Measurements from ENCODE around the gene IL1RL2. TPM values are rescaled to one million over a fixed set of nuclear protein-coding genes. Genes with fewer than 3 reads are reported as not detected.
A peak's percentile ranks its signal among the peaks of the same experiment; 100 is the strongest.

The IL1RL2 gene
- polyA plus RNA-seq, 3 donors = 0.10 to 0.91 (median 0.67) TPM

- 51 to 62% (median 61%) methylated on average over 7 of the region's 7 CpGs for WGBS, 3 donors
- peak overlapping the region; percentile 10 for H3K27ac ChIP-seq (ENCODE audit: low read depth, low read length)
Measured at GRCh38 chr2:102154946-102155702, 31.7 kb upstream of the IL1RL2 start.

DNA sequence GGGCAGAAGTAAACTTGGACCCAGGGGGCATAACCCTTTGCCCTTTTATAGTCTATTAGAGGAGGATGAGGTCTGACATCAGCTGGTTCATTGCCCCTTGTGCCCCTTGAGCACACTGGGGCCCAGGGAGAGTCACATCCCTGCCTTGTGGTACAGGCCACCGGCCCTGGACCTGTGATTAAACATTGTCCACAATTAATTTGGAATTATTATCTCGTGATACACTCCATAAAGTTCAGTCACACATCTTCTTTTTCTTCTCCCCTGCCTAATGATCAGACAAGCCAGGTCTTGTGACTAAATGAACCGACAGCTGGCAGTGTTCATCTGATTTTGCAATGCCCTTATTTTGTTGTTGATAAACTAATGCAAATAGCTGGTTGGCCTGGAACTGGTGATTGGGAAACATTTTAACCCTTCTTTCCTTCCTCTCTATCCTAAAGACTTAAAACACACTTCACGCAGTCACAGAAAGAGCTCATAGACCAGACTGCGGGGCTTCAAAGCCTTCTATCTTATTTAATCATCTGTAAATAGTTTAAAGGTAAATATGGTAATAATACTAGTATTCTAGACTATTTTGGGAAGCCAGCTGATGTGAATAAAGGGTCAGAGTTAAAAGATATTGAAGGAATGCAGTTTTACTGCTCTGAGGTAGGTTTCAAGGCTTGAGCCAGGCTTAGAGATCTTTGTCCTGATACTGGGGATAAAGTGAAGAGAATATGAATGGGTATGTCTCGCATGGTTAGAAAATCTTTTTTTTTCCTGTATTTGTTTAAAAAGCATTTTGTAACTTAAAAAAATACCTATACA lies 30.9 kb upstream of the IL1RL2 start:
- peak overlapping the region; percentile 10 for H3K27ac ChIP-seq (ENCODE audit: low read depth, low read length)
- 25 to 55% (median 40%) methylated on average over 6 of the region's 6 CpGs for WGBS, 3 donors

- H3K27ac ChIP-seq (ENCODE audit: low read depth, low read length) = no peak overlapping the region
Measured at GRCh38 chr2:102158011-102158755, 28.6 kb upstream of the IL1RL2 start.

GRCh38 chr2:102159295-102159694 lies 27.5 kb upstream of the IL1RL2 start:
- 59 to 64% (median 60%) methylated on average over 1 of the region's 1 CpG for WGBS, 3 donors
- no peak overlapping the region for H3K27ac ChIP-seq (ENCODE audit: low read depth, low read length)

DNA sequence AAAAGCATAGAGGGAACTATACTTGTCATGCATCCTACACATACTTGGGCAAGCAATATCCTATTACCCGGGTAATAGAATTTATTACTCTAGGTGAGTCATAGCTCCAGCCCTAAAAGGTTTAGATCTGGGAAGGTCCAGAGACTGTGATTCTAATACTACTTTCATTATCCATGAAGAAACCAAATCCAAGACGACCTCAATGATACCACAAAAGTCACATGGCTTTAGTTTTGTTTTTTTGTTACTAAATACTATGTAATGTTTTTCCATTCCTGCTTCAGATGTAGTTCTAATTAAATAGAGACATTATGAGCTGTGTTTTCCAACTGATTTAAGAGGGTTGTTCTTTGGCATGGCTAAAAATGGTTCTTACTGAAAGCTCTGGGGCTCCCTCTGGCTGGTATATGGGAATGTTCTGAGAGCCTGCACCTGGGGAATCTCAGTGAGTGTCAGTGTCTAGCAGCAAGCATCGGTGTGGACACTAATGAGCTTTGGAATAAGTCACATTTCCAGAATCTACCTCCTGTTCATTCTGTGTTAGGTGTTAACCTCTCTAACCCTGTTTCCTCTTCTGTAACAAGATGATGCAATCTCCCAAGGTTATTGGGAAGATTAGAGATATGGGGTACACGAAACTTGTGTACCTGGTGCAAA lies 20.5 kb upstream of the IL1RL2 start:
- WGBS, 3 donors = 22 to 32% (median 27%) methylated on average over 4 of the region's 4 CpGs
- no peak overlapping the region for H3K27ac ChIP-seq (ENCODE audit: low read depth, low read length)

DNA sequence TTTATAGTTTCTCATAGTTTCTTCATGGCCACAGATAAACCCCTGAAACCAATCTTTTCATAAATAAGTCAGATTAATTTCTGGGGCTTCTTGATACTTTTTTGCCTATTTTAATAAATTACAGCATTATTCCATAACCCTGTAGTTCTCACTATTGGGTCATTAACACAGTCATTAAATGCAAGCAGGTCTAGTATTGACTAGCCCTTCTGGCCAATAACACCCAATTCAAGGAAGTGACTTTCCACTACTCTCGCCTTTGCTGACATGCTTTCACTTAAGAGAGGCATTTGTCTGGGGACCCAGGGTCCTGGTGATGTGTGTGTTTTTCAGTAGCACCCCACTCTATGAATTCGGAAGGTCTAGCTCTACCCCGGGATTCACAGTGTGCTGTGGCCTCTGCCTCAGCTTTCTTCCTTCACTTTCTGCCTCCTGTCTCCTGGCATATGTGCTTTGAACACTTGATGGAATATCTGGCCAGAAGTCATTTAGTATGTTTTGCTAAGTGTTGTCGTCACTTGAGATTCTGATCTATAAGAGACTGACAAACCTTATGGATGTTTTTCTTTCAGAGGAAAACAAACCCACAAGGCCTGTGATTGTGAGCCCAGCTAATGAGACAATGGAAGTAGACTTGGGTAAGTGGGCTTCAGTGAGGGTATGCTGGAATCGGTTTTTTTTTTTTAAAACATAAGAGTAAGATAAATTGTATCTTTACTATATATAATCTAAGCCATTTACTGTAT lies 18.6 kb upstream of the IL1RL2 start:
- no peak overlapping the region for H3K27ac ChIP-seq (ENCODE audit: low read depth, low read length)
- whole genome bisulfite sequencing, 3 donors = 89 to 95% (median 94%) methylated on average over 5 of the region's 5 CpGs

GRCh38 chr2:102171946-102172345 lies 14.9 kb upstream of the IL1RL2 start:
- 76 to 92% (median 79%) methylated on average over 5 of the region's 5 CpGs for WGBS, 3 donors
- no peak overlapping the region for H3K27ac ChIP-seq (ENCODE audit: low read depth, low read length)

DNA sequence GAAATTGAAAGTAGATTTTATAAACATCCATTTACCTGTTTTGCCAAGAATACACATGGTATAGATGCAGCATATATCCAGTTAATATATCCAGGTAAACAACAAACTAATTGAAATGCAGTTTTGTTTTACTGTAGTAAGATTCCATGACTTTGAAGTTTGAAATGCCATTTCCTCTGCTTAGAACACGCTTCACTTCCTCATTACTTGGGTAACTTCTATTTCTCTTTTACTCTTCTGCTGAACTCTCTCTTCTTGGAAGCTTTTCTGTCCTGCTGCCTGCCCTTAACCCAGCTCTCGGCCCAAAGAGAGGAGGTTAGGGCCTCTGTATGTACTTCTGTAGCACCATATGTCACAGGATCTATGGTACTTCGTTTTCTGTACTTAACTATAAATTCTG lies 14.1 kb upstream of the IL1RL2 start:
- WGBS, 3 donors = 63 to 84% (median 69%) methylated on average over 3 of the region's 3 CpGs
- H3K27ac ChIP-seq (ENCODE audit: low read depth, low read length) = no peak overlapping the region

GRCh38 chr2:102176172-102176571 lies 10.7 kb upstream of the IL1RL2 start:
- WGBS, 3 donors = 83 to 95% (median 87%) methylated on average over 3 of the region's 3 CpGs
- H3K27ac ChIP-seq (ENCODE audit: low read depth, low read length) = no peak overlapping the region

DNA sequence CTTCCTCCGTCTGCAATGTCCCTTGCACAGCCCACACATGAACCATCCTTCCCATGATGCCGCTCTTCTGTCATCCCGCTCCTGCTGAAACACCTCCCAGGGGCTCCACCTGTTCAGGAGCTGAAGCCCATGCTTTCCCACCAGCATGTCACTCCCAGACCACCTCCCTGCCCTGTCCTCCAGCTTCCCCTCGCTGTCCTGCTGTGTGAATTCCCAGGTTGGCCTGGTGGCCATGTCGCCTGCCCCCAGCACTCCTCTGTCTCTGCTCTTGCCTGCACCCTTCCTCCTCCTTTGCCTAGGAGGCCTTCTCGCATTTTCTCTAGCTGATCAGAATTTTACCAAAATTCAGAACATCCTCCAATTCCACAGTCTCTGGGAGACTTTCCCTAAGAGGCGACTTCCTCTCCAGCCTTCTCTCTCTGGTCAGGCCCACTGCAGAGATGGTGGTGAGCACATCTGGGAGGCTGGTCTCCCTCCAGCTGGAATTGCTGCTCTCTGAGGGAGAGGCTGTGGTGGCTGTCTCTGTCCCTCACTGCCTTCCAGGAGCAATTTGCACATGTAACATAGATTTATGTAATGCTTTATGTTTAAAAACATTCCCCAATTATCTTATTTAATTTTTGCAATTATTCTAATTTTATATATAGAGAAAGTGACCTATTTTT lies 8.9 kb upstream of the IL1RL2 start:
- no peak overlapping the region for H3K27ac ChIP-seq (ENCODE audit: low read depth, low read length)
- WGBS, 3 donors = 82 to 95% (median 87%) methylated on average over 7 of the region's 7 CpGs

DNA sequence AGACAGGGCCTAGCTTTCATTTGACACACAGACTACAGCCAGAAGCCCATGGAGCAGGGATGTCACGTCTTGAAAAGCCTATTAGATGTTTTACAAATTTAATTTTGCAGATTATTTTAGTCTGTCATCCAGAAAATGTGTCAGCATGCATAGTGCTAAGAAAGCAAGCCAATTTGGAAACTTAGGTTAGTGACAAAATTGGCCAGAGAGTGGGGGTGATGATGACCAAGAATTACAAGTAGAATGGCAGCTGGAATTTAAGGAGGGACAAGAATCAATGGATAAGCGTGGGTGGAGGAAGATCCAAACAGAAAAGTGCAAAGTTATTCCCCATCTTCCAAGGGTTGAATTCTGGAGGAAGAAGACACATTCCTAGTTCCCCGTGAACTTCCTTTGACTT lies 7.8 kb upstream of the IL1RL2 start:
- 69 to 92% (median 71%) methylated on average over 3 of the region's 3 CpGs for WGBS, 3 donors

DNA sequence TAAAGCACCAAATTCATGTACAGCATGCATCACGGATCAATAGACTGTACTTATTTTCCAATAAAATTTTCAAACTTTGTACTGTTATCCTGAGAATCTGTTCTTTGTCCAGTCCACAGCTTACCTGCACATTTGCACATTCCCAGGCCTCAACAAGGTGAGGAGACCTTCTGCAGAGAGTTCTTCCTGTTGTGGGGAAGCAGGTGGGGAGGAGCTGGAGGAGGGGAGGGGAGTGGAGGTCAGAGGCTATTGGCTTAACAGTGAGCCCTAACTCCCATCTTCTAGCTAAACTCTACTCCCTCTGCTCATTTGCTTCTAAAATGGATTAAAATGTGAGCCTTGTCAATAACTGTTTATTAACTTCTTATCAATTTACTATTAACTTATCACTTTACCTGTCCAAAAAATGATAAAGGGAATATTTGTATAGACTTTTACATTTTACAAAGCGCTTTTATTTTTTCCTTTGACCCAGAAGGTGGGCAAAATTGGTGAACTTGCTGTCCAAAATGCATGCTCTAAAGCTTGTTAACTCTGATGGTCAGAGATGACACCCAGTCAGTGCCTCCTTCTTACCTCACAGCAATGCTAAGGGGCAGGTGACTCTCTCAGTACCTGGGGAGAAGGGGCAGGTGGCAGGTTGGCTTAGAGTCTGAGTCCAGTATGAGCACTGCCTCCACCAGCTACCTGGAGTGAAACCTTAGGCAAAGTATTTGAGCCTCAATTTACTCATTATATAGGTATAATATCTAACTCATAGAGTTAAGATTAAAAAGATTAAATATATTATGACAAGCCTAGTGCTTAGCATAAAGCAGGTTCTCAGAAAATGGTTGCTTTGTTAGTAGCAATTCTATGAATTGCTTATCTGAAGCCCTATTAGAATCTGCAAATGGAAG lies 6.8 kb upstream of the IL1RL2 start:
- 60 to 97% (median 96%) methylated on average over 2 of the region's 2 CpGs for WGBS, 3 donors

More for the DNA sequence above, 7.8 kb upstream of the IL1RL2 start:
- H3K27ac ChIP-seq (ENCODE audit: low read depth, low read length) = peak overlapping the region; percentile 31

DNA sequence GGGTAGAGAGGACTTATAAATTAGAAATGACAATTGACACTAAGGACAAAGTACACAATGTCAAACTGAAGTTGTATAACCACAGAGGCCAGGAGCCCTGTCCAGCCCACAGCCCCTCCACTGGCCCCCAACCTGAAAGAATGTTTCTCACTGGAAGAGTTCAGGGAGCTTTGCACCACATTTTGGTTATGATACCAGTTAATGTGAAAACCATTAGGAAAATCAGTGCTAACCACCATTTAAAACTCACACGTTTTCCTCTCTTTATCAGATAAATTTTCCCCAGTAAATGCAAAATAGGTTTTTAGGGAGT lies 6.2 kb upstream of the IL1RL2 start:
- no peak overlapping the region for H3K27ac ChIP-seq (ENCODE audit: low read depth, low read length)
- WGBS, 3 donors = 28 to 59% (median 58%) methylated on average over 1 of the region's 1 CpG

More for the DNA sequence above, 6.8 kb upstream of the IL1RL2 start:
- H3K27ac ChIP-seq (ENCODE audit: low read depth, low read length) = no peak overlapping the region

DNA sequence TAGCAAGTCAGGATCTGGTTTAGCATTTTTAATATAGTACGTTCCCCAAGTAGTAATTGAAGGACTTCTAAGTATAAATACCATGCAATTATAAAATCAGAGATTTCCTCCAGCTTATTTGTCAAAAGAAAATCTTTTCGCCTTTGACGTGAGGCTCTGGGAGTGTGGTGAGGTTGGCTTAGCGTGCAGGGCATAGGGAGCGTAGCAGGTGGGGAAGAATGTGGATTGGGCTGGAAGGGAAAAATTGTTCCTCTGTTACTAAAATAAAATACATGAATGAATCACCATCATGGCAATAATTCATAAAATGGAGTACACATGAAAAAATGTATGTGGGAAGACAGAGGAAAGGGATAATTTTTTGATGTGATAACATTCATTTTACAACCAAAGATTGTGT lies 5.4 kb upstream of the IL1RL2 start:
- 91 to 97% (median 95%) methylated on average over 5 of the region's 5 CpGs for WGBS, 3 donors

GRCh38 chr2:102181919-102182635 lies 4.7 kb upstream of the IL1RL2 start:
- no peak overlapping the region for H3K27ac ChIP-seq (ENCODE audit: low read depth, low read length)

More for the DNA sequence above, 5.4 kb upstream of the IL1RL2 start:
- no peak overlapping the region for H3K27ac ChIP-seq (ENCODE audit: low read depth, low read length)

DNA sequence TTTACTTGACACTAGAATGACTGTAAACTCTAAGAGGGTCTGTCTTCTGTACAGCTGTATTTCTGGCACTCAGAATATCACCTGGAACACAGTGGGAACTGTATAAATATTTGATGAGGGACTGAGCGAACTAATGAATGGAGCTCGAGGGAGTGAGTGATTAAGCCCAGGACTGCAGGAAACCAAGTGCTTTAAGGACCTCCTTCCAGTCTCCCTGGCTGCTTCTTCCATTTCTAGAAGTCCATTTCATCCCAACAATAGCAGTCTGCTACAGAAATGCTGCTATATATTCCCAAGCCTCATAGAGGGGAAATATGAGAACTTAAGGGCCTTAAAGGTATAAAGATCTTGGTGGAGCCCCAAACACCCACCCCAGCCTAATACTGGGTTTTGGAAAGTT lies 2.8 kb upstream of the IL1RL2 start:
- no peak overlapping the region for H3K27ac ChIP-seq (ENCODE audit: low read depth, low read length)
- WGBS, 3 donors = 43 to 73% (median 71%) methylated on average over 2 of the region's 2 CpGs

More at GRCh38 chr2:102181919-102182635, 4.7 kb upstream of the IL1RL2 start:
- 64 to 76% (median 72%) methylated on average over 7 of the region's 7 CpGs for WGBS, 3 donors

Measured in adipose tissue (tissue), 3 donors.